Upper lobe of left lung (tissue), 6 donors: ENCODE data around the gene KCNJ18. TPM values are rescaled to one million over a fixed set of nuclear protein-coding genes. Genes with fewer than 3 reads are reported as not detected.
"Not testable (repeated sequence)": the region's sequence is repeated elsewhere in the genome, so short reads cannot be mapped to it uniquely, and the experiment has no call there.

ENCODE experiments used
- ATAC-seq, 2 donors: fragments of 200-7000 bp; cut with Tn5 transposase; one replicate each; pipeline ENCODE4 v1.9.1; 2022; ENCODE audit warnings: mild to moderate bottlenecking in 2 of 2, moderate library complexity in 2 of 2; ENCODE audit not compliant: low FRiP score in 2 of 2
- DNase-seq, 2 donors: peaks; one replicate each; pipeline ENCODE4 v3.0.0-alpha.2; 2019 to 2020
- H3K27ac ChIP-seq, 4 donors: fragments of 200-600 bp; sonication (generic); one replicate each; pipeline ENCODE4 v1.5.1; 2016 to 2019
- H3K27me3 ChIP-seq, 4 donors: fragments of 200-600 bp; sonication (generic); one replicate each; pipeline ENCODE4 v1.5.1; 2017 to 2019
- H3K36me3 ChIP-seq, 4 donors: fragments of 200-600 bp; sonication (generic); one replicate each; pipeline ENCODE4 v1.5.1; 2016 to 2019
- H3K4me1 ChIP-seq, 4 donors: fragments of 200-600 bp; sonication (generic); one replicate each; pipeline ENCODE4 v1.5.1; 2018 to 2019
- H3K4me3 ChIP-seq, 4 donors: fragments of 200-600 bp; sonication (generic); one replicate each; pipeline ENCODE4 v1.5.1; 2017 to 2019; ENCODE audit warnings: mild to moderate bottlenecking in 2 of 4, moderate library complexity in 1 of 4
- H3K9me3 ChIP-seq, 4 donors: fragments of 200-600 bp; sonication (generic); one replicate each; pipeline ENCODE4 v1.5.1; 2018 to 2019
- CTCF ChIP-seq, 6 experiments: fragments of 450-650 bp in 4 of 6; fragments of 200-600 bp in 2 of 6; sonication (generic) in 2 of 6; IDR thresholded peaks; one replicate each; pipeline ENCODE4 v1.5.1; 2016 to 2019; ENCODE audit warnings: antibody characterized with exemption in 6 of 6
- EP300 ChIP-seq, 4 donors: sonication (generic); formaldehyde crosslinking; IDR thresholded peaks; one replicate each; pipeline ENCODE4 v1.5.1; 2017; ENCODE audit warnings: antibody characterized with exemption in 4 of 4, control low read depth in 2 of 4
- POLR2A ChIP-seq, 4 donors: fragments of 450-650 bp; IDR thresholded peaks; one replicate each; pipeline ENCODE4 v1.5.1; 2016 to 2017; ENCODE audit warnings: antibody characterized with exemption in 4 of 4, mild to moderate bottlenecking in 2 of 4
- POLR2AphosphoS5 ChIP-seq, 2 donors: sonication (generic); formaldehyde crosslinking; IDR thresholded peaks; one replicate each; pipeline ENCODE4 v1.5.1; 2017; ENCODE audit warnings: antibody characterized with exemption in 2 of 2
- WGBS, 2 donors: methylation state at CpG; one replicate each; pipeline ENCODE4 v1.1.5; 2017 to 2018; 5-methylcytosine and 5-hydroxymethylcytosine counted together
- total RNA-seq, 6 donors: library from RNA; depleted of rRNA in 4 of 6; stranded (reverse); fragments of >200 nt in 4 of 6; gene quantifications; one replicate each; pipeline versions ENCODE4 v1.1.0 to v1.2.1, GENCODE V29; 2016 to 2021
- donor health status: DM: no; HTN: no; CAD: no; lungs with moderate emphysema.
- donor health status: DM: no; HTN: yes; CAD: no; lungs with severe emphysema.

Gene KCNJ18
- total RNA-seq, 6 donors from 2014 or later, result not detected

DNA sequence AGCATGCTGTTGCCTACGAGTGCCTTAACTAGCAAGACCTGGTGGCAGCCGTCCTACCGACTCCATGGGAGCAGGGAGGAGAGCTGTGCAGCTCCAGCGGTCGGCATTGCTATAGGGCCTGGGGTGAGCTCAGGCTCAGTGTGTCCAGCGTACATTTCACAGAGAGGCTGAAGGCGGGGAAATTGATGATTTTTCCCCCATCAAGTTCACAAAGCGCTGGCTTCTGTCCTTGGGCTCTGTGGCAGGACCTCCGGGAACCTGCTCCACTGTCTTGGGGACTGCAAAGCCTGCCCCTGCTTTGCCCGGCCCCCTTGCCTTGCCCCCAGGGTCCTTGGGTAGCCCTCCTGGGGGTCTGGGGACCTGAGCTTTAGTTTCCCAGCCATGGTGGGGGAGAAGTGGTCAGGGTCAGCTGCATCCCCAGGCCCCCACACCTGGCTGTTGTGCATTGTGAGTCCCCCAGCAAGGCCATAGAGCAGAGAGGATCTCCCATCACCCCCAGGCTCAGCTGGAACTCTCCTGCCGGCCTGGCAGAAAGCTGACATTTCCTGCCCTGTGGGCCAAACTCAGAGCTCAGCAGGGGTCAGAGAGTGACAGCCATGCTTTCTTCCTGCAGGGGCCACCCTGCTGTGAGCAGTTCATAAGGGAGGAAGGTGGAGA lies 3.9 kb upstream of the KCNJ18 start:
- Histone ChIP-seq H3K9me3 (no peaks in the 10 kb centered on the region), H3K4me1 (no peaks in the 10 kb centered on the region), H3K27me3 (no peaks in the 10 kb centered on the region), H3K4me3 (no peak overlapping the region), H3K36me3 (no peaks in the 10 kb centered on the region), H3K27ac (no peak overlapping the region)
- no peak for TF ChIP-seq EP300 (IDR thresholded peaks at IDR 0.05)
- no peak for TF ChIP-seq CTCF (IDR thresholded peaks at IDR 0.05)
- DNase-seq (peak in 1 of 2 donors; percentile 38), ATAC-seq (peak in 1 of 2 donors; percentile 1)
- WGBS, 2 donors, result 73 to 79% methylated on average over 7 to 11 of the region's 11 CpGs

GRCh38 chr17:21689604-21690003 lies 2.7 kb upstream of the KCNJ18 start:
- H3K36me3 ChIP-seq, result no peaks in the 10 kb centered on the region
- H3K27ac ChIP-seq, result no peak overlapping the region
- H3K27me3 ChIP-seq, result no peaks in the 10 kb centered on the region
- H3K4me3 ChIP-seq, result no peak overlapping the region
- no peaks in the 10 kb centered on the region for H3K9me3 ChIP-seq
- 70 to 78% methylated on average over 6 to 7 of the region's 7 CpGs for WGBS, 2 donors
- TF ChIP-seq POLR2A (IDR thresholded peaks at IDR 0.05) (no peak), POLR2AphosphoS5 (IDR thresholded peaks at IDR 0.05) (no peak), EP300 (IDR thresholded peaks at IDR 0.05) (no peak), CTCF (IDR thresholded peaks at IDR 0.05) (no peak)
- peak in 1 of 2 donors; percentile 29 for DNase-seq
- no peaks in the 10 kb centered on the region for H3K4me1 ChIP-seq
- peak in 1 of 2 donors; percentile 76 for ATAC-seq

- not testable (repeated sequence) for ATAC-seq, H3K4me3 ChIP-seq, H3K9me3 ChIP-seq, DNase-seq, H3K4me1 ChIP-seq, H3K27me3 ChIP-seq, H3K36me3 ChIP-seq, H3K27ac ChIP-seq
- WGBS, 2 donors, result 56% methylated on average over 2 of the region's 2 CpGs
Measured at GRCh38 chr17:21690811-21691210, 1.5 kb upstream of the KCNJ18 start.

DNA sequence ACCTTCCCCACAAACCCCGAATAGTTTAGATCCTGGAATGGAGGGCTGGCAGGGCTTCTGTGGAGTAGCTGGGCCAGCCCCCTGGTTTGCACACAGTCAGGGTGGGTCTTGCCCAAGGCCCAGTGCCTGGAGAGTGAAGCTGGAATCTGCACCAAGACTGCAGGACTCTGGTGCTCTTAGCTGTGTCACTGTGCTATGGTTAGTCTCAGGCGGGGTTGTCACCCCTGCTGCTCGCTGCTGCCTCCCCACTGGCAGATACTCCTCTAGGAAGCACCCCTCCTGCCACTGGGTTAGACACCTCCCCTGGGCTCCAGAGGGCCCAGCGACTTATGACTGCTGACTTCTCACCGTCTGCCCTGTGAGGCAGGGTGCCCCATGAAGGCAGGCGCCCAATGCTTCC lies 842 bp upstream of the KCNJ18 start:
- ATAC-seq, H3K36me3 ChIP-seq, H3K27me3 ChIP-seq, H3K4me1 ChIP-seq, H3K27ac ChIP-seq, H3K4me3 ChIP-seq, H3K9me3 ChIP-seq: not testable (repeated sequence)
- peak in 1 of 2 donors; percentile 21 for DNase-seq
- 81 to 83% methylated on average over 3 to 4 of the region's 6 CpGs for WGBS, 2 donors

GRCh38 chr17:21692704-21693065 lies 362 bp downstream of the KCNJ18 start:
- DNase-seq (peak in 1 of 2 donors; percentile 81), ATAC-seq (peak in 1 of 2 donors; percentile 13)
- WGBS, 2 donors, result 88% methylated on average over 11 of the region's 12 CpGs; no CpG with 5 or more reads in 1 of the 2 donors

GRCh38 chr17:21693391-21693796 lies 1.1 kb downstream of the KCNJ18 start:
- H3K27ac ChIP-seq, H3K9me3 ChIP-seq, H3K4me3 ChIP-seq, H3K27me3 ChIP-seq, ATAC-seq, H3K4me1 ChIP-seq, H3K36me3 ChIP-seq: not testable (repeated sequence)
- DNase-seq, result peak in 1 of 2 donors; percentile 25
- WGBS, 2 donors, result 55 to 75% methylated on average over 6 of the region's 6 CpGs

More at GRCh38 chr17:21692704-21693065, 362 bp downstream of the KCNJ18 start:
- not testable (repeated sequence) for H3K27me3 ChIP-seq, H3K4me3 ChIP-seq, H3K36me3 ChIP-seq, H3K4me1 ChIP-seq, H3K27ac ChIP-seq, H3K9me3 ChIP-seq

DNA sequence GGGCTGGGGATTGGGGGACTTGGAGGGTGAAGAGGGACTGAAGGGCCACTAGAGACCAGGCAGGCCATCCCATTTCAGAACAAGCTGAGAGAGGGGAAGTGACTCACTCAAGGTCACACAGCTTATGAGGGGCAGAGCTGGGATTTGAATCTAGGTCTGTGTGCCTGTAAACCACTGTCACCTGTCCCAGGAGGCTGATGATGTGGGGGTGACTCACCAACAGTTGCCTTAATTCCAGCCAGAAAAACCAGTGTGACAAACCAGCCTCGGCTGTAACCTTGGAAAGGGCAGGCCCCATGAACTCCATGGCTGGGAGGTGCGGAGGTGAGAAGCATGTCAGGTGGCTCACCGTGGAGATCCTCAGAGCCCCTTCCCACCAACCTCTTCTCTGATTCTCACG lies 1.6 kb downstream of the KCNJ18 start:
- H3K9me3 ChIP-seq, H3K4me3 ChIP-seq, H3K4me1 ChIP-seq, ATAC-seq, H3K27ac ChIP-seq, H3K36me3 ChIP-seq, H3K27me3 ChIP-seq, DNase-seq: not testable (repeated sequence)
- WGBS, 2 donors, result 85% methylated on average over 4 of the region's 4 CpGs; no CpG with 5 or more reads in 1 of the 2 donors

DNA sequence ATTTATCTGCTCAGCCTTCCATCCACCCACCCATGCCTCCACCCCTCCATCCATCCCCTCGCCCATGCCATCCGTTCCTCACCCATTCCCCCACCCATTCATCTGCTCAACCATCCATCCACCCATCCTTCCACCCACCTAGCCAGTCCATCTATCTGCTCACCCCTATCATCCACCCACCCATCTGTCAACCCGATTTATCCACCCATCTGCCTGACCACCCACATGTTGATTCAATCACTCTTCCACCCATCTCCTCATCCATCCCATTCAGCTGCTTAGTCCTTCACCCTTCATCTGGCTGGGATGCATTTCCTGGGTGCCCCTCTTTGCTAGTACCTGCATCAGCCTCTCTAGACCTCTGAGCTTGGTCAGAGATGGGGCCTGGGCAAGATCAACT lies 3.9 kb downstream of the KCNJ18 start:
- 87 to 90% methylated on average over 1 to 3 of the region's 3 CpGs for WGBS, 2 donors
- ATAC-seq, result not testable (repeated sequence)

GRCh38 chr17:21696842-21697507 lies 4.7 kb downstream of the KCNJ18 start:
- not testable (repeated sequence) for H3K9me3 ChIP-seq, ATAC-seq, H3K4me1 ChIP-seq, H3K4me3 ChIP-seq, H3K27me3 ChIP-seq, H3K27ac ChIP-seq, DNase-seq, H3K36me3 ChIP-seq
- 62 to 72% methylated on average over 7 of the region's 7 CpGs for WGBS, 2 donors

More for the DNA sequence above, 3.9 kb downstream of the KCNJ18 start:
- H3K27ac ChIP-seq, H3K4me1 ChIP-seq, H3K9me3 ChIP-seq, H3K27me3 ChIP-seq, DNase-seq, H3K4me3 ChIP-seq, H3K36me3 ChIP-seq: not testable (repeated sequence)

- H3K4me3 ChIP-seq, H3K27ac ChIP-seq, H3K27me3 ChIP-seq, H3K4me1 ChIP-seq, H3K36me3 ChIP-seq, H3K9me3 ChIP-seq: not testable (repeated sequence)
- peak in 1 of 2 donors; percentile 5 for ATAC-seq
- peak in 1 of 2 donors; percentile 45 for DNase-seq
- 22 to 40% methylated on average over 1 of the region's 1 CpG for WGBS, 2 donors
Measured at GRCh38 chr17:21697508-21697860, 5.2 kb downstream of the KCNJ18 start.
